GM23338 (cell line): ENCODE data around the gene PLA2G4B. TPM values are rescaled to one million over a fixed set of nuclear protein-coding genes. Genes with fewer than 3 reads are reported as not detected.

Source experiments
- ATAC-seq: fragments of 200-7000 bp; cut with Tn5 transposase; 3 replicates; pipeline ENCODE4 v1.9.1; 2020
- DNase-seq: peaks from one replicate; pipeline ENCODE4 v3.0.0-alpha.2; 2015; ENCODE audit warnings: low spot score
- H2AFZ ChIP-seq: fragments of 200-600 bp; sonication (generic); 2 replicates; pipeline ENCODE4 v1.8.0; 2016; ENCODE audit warnings: antibody characterized with exemption, mild to moderate bottlenecking, moderate library complexity
- H3F3A ChIP-seq: fragments of 200-600 bp; sonication (generic); replicated peaks from 2 replicates; pipeline ENCODE4 v1.8.0; 2017; ENCODE audit warnings: antibody characterized with exemption, mixed run types, low read depth
- H3K27ac ChIP-seq: fragments of 200-600 bp; sonication (generic); 2 replicates; pipeline ENCODE4 v1.6.1; 2016; ENCODE audit warnings: low read depth
- H3K27me3 ChIP-seq: fragments of 200-600 bp; sonication (generic); 2 replicates; pipeline ENCODE4 v1.8.0; 2016; ENCODE audit warnings: mild to moderate bottlenecking, mixed run types, moderate library complexity; ENCODE audit not compliant: insufficient read depth
- H3K36me3 ChIP-seq: fragments of 200-600 bp; sonication (generic); 2 replicates; pipeline ENCODE4 v1.8.0; 2016; ENCODE audit warnings: mild to moderate bottlenecking; ENCODE audit not compliant: insufficient read depth
- H3K4me1 ChIP-seq: fragments of 200-600 bp; sonication (generic); 2 replicates; pipeline ENCODE4 v1.8.0; 2016; ENCODE audit warnings: mild to moderate bottlenecking, moderate library complexity; ENCODE audit not compliant: insufficient read depth
- H3K4me2 ChIP-seq: fragments of 200-600 bp; sonication (generic); 2 replicates; pipeline ENCODE4 v1.7.1; 2017; ENCODE audit warnings: mixed run types
- H3K4me3 ChIP-seq: fragments of 200-600 bp; sonication (generic); 2 replicates; pipeline ENCODE4 v1.6.1; 2016; ENCODE audit warnings: mixed run types
- H3K79me2 ChIP-seq: fragments of 200-600 bp; sonication (generic); replicated peaks from 2 replicates; pipeline ENCODE4 v1.8.0; 2017; ENCODE audit warnings: mild to moderate bottlenecking; ENCODE audit not compliant: insufficient read depth
- H3K9me2 ChIP-seq: fragments of 200-600 bp; sonication (generic); 2 replicates; pipeline ENCODE4 v1.8.0; 2017; ENCODE audit not compliant: insufficient read depth
- H4K20me1 ChIP-seq: fragments of 200-600 bp; sonication (generic); replicated peaks from 2 replicates; pipeline ENCODE4 v1.8.0; 2017; ENCODE audit warnings: mild to moderate bottlenecking; ENCODE audit not compliant: insufficient read depth
- H3K27ac Mint-ChIP-seq: 2 replicates; pipeline ENCODE4 v1.8.0; 2020; ENCODE audit warnings: inconsistent platforms, mild to moderate bottlenecking, moderate library complexity, mixed read lengths
- H3K27me3 Mint-ChIP-seq: 3 replicates; pipeline ENCODE4 v1.8.0; 2022; ENCODE audit warnings: low read depth, mild to moderate bottlenecking, moderate library complexity, mixed read lengths, inconsistent platforms; ENCODE audit not compliant: insufficient read depth, poor library complexity
- H3K36me3 Mint-ChIP-seq: 3 replicates; pipeline ENCODE4 v1.8.0; 2021; ENCODE audit warnings: low read depth, mild to moderate bottlenecking, inconsistent platforms, moderate library complexity, mixed read lengths
- H3K4me1 Mint-ChIP-seq: 3 replicates; pipeline ENCODE4 v1.8.0; 2020; ENCODE audit warnings: mild to moderate bottlenecking, inconsistent platforms, mixed read lengths
- H3K4me3 Mint-ChIP-seq: 3 replicates; pipeline ENCODE4 v1.8.0; 2021; ENCODE audit warnings: moderate library complexity, mild to moderate bottlenecking, inconsistent platforms, mixed read lengths
- H3K9me3 Mint-ChIP-seq: 3 replicates; pipeline ENCODE4 v1.8.0; 2020; ENCODE audit warnings: moderate library complexity, mild to moderate bottlenecking, inconsistent platforms, mixed read lengths
- CREB1 ChIP-seq: fragments of 250-450 bp; sonication (Bioruptor Pico); IDR thresholded peaks from 2 replicates; pipeline ENCODE4 v1.5.0; 2020; ENCODE audit warnings: low read depth, mild to moderate bottlenecking, moderate library complexity
- CTCF ChIP-seq, 2 experiments: fragments of 200-600 bp in 1 of 2; sonication (generic) in 1 of 2; conservative IDR thresholded peaks; 2 replicates each; pipeline versions ENCODE4 v1.5.1 to v1.6.1; 2016 to 2017; ENCODE audit warnings: antibody characterized with exemption in 2 of 2, low read depth in 2 of 2, mild to moderate bottlenecking in 2 of 2, moderate library complexity in 1 of 2
- ETS1 ChIP-seq: IDR thresholded peaks from 2 replicates; pipeline ENCODE4 v1.6.1; 2016; ENCODE audit warnings: antibody characterized with exemption
- EZH2 ChIP-seq: fragments of 200-600 bp; sonication (generic); IDR thresholded peaks from one replicate; pipeline ENCODE4 v1.8.0; 2017; ENCODE audit warnings: antibody characterized with exemption, mild to moderate bottlenecking, low read depth; ENCODE audit not compliant: unreplicated experiment
- EZH2phosphoT487 ChIP-seq: fragments of 200-600 bp; sonication (generic); IDR thresholded peaks from one replicate; pipeline ENCODE4 v1.8.1; 2018; ENCODE audit warnings: antibody characterized with exemption; ENCODE audit not compliant: unreplicated experiment
- JUNB ChIP-seq: IDR thresholded peaks from one replicate; pipeline ENCODE4 v1.6.1; 2016; ENCODE audit warnings: antibody characterized with exemption; ENCODE audit not compliant: unreplicated experiment
- NANOG ChIP-seq: IDR thresholded peaks from 2 replicates; pipeline ENCODE4 v1.6.1; 2016; ENCODE audit warnings: antibody characterized with exemption, borderline replicate concordance
- POLR2AphosphoS5 ChIP-seq: IDR thresholded peaks from 2 replicates; pipeline ENCODE4 v1.6.1; 2016; ENCODE audit warnings: antibody characterized with exemption, low read depth
- REST ChIP-seq: IDR thresholded peaks from one replicate; pipeline ENCODE4 v1.6.1; 2018; ENCODE audit warnings: antibody characterized with exemption; ENCODE audit not compliant: unreplicated experiment
- STAT1 ChIP-seq: IDR thresholded peaks from one replicate; pipeline ENCODE4 v1.6.1; 2016; ENCODE audit warnings: antibody characterized with exemption; ENCODE audit not compliant: unreplicated experiment
- ZNF114 ChIP-seq: fragments of 250-450 bp; sonication (Bioruptor Pico); IDR thresholded peaks from 2 replicates; pipeline ENCODE4 v1.5.0; 2020; ENCODE audit warnings: mild to moderate bottlenecking, moderate library complexity
- ZNF331 ChIP-seq: fragments of 250-450 bp; sonication (Bioruptor Pico); IDR thresholded peaks from 2 replicates; pipeline ENCODE4 v1.5.0; 2020; ENCODE audit warnings: low read depth, mild to moderate bottlenecking, moderate library complexity
- ZNF462 ChIP-seq: fragments of 250-450 bp; sonication (Bioruptor Pico); IDR thresholded peaks from 2 replicates; pipeline ENCODE4 v1.5.0; 2020; ENCODE audit warnings: mild to moderate bottlenecking, moderate library complexity
- polyA plus RNA-seq: library from polyadenylated mRNA; unstranded; fragments of >200 nt; fragmentation: Nextera tagmentation; extraction: Ambion mirVana; gene quantifications from 2 replicates; pipeline ENCODE4 v1.2.1, GENCODE V29; 2016
- total RNA-seq: library from RNA; depleted of rRNA; stranded (reverse); fragments of >200 nt; shearing (Covaris generic); gene quantifications from 2 replicates; pipeline ENCODE4 v1.2.3, GENCODE V29; 2014

Gene PLA2G4B
- total and polyA plus RNA-seq, 2 experiments from 2014 or later = 4.4 to 9.6 TPM

GRCh38 chr15:41847206-41847605 lies 8.6 kb downstream of the PLA2G4B start:
- no peak overlapping the region for H3K27ac ChIP-seq
- TF ChIP-seq POLR2AphosphoS5 = no peak
- no peak for TF ChIP-seq EZH2phosphoT487
- no peak for TF ChIP-seq STAT1
- no peak for TF ChIP-seq REST
- no peak for TF ChIP-seq ZNF114
- no peak for TF ChIP-seq ZNF331 (CRISPR knock-in tag)
- no peak for TF ChIP-seq ETS1
- TF ChIP-seq NANOG = no peak
- no peak for TF ChIP-seq CREB1 (CRISPR knock-in tag)
- TF ChIP-seq EZH2 = no peak
- no peak for TF ChIP-seq CTCF (conservative IDR thresholded peaks at IDR 0.05; ENCODE audit: low read depth in 2 of 2)
- no peak for TF ChIP-seq ZNF462 (CRISPR knock-in tag)
- no peak for TF ChIP-seq JUNB
- no peak overlapping the region for H3K4me2 ChIP-seq
- H3K27me3 Mint-ChIP-seq = peaks cover 7% of the 10 kb centered on the region
- no peaks in the 10 kb centered on the region for H3F3A ChIP-seq
- no peaks in the 10 kb centered on the region for H3K27me3 ChIP-seq
- no peak overlapping the region for H2AFZ ChIP-seq
- no peaks in the 10 kb centered on the region; the same call in 1 of the 3 replicates for H3K36me3 Mint-ChIP-seq
- no peaks in the 10 kb centered on the region for H3K4me1 ChIP-seq
- H3K36me3 ChIP-seq = no peaks in the 10 kb centered on the region
- H3K4me3 ChIP-seq = no peak overlapping the region
- H3K9me2 ChIP-seq = no peaks in the 10 kb centered on the region
- DNase-seq (no peak), ATAC-seq (no peak)
- no peaks in the 10 kb centered on the region for H3K4me1 Mint-ChIP-seq
- no peaks in the 10 kb centered on the region for H4K20me1 ChIP-seq
- H3K4me3 Mint-ChIP-seq = no peak overlapping the region
- no peak overlapping the region for H3K27ac Mint-ChIP-seq
- no peaks in the 10 kb centered on the region; the same call in 2 of the 3 replicates for H3K9me3 Mint-ChIP-seq
- H3K79me2 ChIP-seq = no peaks in the 10 kb centered on the region
